NCI-H510A treated with DMSO at 0.1 percent for 48 hours (cell line): ENCODE data around the gene CNOT1.
A peak's percentile ranks its signal among the peaks of the same experiment; 100 is the strongest.
"Not testable (repeated sequence)": the region's sequence is repeated elsewhere in the genome, so short reads cannot be mapped to it uniquely, and the experiment has no call there.

Source experiments
- DNase-seq: peaks from one replicate; lab custom pipeline; 2025; lab: John Stamatoyannopoulos, UW

CNOT1 gene

DNA sequence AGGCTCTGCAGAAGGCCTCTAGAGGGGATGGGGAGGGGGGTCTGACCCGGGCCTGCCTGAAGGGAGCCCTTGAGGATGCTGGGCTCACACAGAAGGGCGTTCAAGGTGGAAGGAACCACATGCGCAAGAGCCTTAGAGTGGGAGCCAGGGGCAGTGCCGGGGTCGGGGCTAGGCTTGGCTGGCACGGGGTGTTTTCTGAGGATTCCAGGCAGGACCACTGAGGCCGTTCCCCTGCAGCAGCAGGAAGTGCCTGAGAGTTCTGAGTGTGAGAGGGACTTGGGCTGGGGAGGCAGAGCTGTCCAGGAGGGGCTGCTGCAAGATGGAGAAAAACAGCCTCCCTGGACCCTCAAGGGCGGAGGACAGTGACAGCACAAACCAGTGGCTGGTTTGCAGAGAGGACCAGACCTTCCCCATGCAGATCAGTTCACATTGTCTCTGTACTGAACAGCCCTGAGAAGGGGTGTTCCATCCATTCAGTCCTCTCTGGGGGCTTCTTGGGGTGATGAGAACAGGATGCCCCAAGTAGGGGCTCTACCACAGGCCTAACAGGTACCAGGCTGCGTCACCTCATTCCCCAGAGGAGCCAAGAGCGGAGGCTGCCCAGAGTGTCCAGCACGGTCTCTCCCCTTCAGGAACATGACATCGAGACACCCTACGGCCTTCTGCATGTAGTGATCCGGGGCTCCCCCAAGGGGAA, 126.3 kb downstream of the CNOT1 start:
- no peak for DNase-seq

DNA sequence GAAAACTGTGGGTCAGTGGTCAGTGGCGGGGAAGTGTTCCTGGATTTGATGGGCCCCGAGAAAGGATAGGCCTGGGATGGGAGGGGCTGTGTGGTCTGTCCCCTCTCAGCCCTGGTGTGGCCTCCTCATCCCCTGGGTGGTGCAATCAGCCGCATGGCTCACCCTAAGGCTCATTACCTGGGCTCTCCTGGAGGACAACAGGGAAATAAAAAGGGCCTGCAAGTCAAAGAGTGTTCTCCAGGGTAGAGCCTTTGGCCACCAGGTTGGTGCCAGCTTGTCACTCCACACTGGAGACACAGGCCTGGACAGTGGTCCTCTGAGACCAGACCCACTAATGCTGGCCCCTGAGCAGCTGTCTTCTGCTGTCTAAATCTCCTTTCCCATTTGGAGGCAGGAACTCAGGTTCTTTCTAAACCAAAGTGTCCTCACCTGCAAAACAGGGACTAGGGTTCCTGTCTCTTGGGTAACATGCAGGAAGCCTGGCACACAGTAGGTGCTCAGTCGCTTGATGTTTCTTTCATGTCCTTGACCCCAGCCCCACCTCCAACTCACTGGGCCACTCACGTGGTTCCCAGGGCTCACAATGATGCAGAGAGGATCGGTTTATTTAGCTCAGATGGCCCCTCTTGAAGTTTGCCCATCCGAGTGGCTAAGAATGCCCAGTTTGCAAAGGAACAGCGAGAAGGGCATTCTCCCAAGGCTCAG, 127.3 kb downstream of the CNOT1 start:
- no peak for DNase-seq

DNA sequence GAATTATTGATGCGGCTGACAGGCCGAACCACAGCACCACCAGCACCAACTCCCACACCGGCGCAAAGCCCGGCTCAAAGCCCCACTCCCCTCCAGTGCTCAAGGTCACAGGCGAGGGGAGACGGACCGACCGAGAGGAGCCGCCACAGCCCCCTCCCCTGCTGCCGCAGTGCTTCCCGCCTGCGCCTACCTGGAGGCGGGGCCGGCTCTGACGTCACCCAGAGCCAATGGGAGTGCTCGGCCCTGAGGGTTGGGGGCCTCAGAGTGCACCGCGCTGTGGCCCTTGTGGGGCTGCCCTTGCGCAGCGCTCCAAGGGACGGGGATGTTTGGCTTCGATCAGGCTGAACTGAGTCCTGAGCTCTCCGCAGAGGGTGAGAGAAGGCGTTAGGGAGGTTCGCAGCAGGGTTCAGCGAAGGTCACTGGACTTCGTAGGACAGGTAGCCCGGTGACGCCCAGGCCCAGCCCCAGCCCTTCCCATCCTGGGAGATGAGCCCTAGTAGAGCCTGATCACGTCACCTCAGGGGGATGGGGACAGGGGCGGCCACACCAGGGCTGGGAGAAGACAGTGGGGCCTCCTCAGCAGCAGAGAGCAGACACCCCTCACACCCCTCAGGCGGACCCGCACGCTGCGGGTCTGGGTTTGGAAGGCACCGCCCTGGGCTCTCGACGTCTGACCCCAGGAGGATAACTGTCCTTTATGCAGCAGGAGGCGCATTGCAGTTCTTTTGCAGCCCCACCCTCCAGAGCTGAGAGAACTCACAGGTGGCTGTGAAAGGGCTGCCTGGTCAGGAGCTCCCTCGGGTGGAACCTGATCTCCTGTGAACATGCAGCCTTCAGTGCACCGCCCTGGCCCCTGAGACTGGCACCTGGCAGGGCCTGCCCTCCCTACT, 128.1 kb downstream of the CNOT1 start:
- peak; percentile 56 for DNase-seq

DNA sequence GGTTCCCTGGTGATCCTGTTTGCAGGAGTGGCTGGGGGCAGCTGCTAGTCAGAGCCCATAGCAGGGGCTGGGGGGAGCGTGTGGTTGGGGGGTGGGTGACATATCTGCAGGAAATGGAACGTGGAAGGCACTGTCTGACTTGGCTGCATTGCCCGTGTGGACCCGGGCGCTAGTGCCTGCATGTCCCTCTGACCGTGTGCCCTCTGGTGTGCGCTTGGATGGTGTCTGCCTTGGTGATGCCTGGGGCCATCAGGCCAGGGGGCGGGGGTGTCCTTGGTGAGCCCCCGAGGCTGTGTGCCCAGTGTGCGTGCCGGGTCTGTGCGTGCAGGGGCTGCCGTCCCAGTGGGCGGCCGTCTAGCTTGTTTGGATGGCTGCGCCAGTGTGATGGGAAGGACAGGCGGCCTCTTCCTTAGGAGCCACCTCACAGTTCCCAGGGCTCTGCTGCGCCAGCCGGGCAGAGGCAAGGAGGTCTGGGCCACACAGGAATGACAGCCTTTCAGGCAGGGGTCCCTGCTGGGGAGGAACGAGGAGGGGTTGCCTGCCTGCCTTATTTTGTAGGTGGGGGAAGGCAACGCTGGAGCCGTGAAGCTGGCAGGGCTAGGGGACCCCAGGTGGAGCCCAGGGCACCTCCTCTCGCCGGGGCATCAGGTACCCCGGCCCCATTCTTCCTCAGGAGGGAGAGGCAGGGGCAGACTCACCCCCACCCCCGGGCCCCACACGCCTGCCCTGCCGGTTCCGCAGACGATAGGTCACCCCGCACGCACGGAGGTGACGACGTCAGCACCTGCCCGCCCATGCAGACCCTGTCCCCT, 129.0 kb downstream of the CNOT1 start:
- DNase-seq, result peak; percentile 56

DNA sequence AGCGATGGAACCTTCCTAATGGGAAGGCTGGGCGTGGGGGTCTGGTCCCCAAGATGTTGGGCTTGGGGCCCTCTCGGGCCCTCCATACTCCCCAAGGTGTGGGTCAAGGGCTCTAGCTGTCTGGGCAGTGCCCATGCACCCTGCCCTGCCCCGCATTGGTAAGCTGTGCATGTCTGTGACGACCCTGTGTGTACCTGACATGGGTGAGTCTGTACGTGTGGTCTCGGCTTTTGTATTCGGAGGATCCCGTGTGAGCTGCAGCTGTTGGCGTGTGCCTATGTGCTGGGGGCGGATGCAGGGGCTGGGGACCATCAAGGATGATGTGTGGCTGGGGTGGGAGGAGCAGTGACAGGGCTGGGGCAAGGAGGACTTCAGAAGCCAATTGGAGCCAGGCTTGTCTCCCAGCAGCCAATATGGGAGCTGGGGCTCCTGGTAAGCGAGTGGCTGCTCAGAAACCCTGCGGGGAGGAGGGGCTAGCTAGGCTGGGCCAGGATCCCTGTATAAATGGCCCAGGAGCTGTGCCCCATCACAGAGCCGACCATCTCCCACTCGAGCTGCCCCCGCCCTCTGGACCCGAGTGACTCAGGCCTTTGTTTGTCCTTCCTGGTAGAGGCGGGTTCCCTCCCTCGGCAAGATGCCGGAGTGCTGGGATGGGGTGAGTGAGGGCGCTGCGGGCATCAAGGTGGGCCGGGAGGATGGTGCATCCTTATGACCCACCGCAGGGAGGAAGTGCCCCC, 129.8 kb downstream of the CNOT1 start, which contains the start of gene NDRG4:
Gene NDRG4 (plus strand): TSS at position 529 of the 737 bp plus-strand sequence. CDS start 106 bp downstream, at position 635.
- peak; percentile 82 for DNase-seq

DNA sequence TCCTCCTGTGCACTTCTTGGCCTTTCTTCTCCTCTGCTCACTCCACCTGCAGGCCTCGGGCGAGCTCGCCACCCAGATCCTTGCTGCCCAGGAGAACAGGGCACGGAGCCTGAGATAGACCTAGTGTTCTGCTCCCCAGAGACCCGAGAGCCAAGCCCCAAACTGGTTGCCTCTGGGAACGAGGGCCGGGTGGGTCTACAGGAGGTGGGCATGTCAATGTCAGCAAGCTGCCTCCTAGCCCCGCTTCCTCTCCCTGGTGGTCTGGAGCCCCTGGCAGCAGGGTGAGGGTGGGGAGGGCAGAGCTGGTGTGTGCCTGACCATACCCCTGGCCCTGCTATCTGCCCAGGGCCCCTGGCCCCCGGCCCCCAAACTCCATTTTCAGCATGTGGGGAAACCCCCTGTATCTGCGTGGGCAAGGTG, 130.5 kb downstream of the CNOT1 start:
- DNase-seq, result no peak

DNA sequence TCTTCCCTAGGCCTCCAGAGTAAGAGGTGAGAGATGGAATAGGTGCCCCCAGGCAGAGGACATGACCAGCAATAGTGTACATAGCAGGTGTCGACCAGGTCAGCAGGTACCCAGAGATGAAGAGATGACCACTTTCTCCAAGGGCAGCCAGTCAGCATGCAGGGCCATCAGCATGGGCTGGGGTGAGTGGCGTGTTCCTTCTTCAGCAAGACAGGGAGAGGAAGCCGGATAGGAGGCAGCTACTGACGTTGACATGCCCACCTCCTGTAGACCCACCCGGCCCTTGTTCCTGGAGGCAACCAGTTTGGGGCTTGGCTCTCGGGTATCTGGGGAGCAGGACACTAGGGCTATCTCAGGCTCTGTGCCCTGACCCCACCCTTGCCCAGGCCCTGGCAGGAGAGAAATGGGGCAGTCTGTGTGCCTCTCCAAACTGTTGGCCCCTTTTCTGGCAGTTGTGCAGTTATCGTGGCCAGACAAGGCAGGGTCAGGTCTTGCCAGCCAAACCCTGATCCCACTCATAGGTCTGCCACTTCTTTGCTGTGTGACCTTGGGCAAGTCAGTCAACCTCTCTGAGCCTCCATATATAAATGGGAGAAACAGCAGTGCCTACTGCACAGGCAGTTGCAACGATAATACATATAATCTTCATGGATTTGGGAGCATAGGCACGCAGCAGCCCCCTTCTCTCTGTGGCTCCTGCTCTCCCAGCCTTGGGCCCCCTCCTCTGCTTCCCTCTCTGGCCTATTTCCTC, 131.1 kb downstream of the CNOT1 start:
- DNase-seq, result no peak

DNA sequence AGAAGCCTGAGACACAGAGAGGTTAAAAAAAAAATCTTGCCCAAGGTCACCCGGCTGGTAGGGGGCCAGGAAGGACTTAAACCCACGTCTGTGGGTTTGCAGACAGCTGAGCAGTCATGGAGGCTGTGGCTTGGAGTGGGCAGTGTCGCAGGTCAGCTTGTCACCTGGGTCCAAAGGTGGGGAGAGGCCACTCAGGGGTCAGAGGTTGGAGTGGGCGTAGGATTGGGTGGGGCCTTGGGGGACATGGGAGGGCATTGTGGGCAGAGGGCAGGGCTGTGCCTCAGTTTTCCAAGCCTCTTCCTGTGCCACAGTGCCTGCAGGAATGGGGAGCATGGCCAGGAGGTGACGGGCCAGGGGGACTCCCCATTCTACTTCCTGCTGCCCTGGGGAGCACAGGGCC, 131.7 kb downstream of the CNOT1 start:
- DNase-seq, result no peak

DNA sequence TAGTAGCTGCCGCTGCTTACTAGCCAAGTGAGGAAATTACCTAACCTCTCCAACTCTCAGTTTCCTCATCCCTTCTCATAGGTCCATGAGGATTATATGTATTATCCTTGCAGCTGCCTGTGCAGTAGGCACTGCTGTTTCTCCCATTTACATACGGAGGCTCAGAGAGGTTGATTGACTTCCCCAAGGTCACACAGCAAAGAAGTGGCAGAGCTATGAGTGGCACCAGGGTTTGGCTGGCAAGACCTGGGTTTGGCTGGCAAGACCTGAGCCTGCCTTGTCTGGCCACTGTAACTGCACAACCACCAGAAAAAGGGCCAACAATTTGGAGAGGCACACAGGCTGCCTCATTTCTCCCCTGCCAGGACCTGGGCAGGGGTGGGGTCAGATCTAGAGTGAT, 132.2 kb downstream of the CNOT1 start:
- DNase-seq, result no peak

DNA sequence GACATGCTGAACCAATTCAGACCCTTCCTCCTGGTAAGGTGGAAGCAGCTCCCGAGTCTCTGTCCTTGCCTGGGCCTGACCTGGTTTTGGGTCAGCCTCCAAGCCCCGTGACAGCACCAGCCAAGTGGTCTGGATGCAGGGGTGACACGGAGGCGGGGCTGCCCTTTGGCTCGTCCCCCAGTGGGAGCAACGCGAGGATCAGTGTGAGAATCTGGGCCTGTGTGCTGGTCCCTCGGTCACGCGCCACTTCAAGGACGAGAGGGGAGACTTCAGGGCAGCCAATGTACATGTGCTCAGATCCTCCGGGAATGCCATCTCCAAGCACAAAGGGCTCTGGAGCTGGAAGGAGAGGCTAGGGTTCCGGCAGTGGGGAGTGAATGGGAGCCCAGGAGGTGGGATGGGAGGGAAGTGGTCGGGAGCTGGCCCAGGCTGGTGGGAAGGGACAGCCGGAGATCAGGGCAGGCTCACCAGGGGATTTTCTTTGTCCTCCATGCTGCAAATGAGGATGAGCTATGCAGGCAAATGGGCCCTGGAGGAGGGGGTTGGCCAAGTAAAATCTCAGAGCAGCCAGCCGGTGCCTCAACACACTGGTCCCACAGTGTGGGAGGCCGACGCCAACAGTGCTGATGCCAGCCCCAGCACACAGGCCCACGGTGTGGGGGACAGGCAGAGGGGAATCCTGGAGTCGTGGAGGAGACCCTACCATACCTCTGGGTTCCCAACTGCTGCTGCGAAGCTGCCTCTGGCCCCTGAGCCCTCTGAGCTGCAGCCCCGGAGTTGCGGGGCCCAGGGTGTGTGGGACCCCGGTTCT, 133.9 kb downstream of the CNOT1 start:
- DNase-seq, result no peak

DNA sequence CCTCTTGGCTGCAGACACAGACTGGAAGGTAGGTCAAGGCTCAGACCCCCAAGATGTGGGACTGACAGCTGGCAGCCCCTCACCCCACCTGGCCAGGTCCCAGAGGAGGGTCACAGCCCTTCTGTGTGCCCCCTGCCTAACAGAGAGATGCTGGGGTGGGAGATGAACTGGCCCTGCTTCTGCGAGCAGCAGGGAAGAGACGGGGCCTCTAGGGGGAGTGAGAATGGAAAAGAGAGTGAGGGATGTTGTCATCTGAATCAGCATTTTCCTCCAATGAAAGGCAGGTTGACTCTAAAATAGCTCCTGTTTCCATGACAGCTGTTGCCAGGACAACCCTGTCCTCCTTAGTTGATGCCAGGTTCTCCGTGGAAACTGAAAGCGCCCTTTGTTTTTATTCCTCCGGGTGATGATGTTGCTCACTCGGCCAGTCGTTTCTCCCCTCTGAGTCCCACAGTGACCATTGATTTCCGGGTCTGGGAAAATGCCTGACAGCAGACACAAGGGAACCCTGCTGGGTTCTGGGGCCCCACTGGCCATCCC, 134.6 kb downstream of the CNOT1 start:
- peak; percentile 28 for DNase-seq

DNA sequence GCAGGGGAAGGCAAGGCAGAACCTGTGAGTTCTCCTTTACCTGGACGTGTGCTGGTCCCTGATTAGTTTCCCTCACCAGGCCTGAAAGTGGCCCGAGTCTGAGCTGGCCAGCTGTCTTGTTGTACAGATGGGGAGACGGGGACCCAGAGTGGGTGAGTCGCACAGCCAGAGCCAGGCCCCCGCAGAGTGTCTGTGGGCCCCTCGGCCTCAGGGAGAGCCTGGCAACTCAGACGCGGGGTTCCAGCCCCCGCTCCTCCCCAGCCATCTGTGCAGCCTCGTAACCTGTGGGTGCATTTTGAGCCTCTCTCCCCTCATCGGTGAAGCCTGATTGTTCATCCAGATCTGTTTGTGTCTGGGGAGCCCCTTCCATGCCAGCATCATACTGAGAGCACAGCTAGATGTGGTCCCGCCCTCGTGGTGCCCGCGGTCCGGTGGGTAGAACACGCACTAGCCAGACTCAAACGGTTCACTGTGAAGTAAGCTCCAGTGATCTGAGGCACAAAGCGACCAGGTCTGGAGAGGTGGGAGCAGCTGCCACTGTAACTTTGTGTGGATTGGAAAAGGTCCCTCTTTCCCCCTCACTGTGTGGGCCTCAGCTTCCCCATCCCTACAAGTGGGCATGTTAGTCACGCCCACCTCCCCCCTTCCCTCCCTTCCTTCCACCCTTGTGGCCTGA, 135.7 kb downstream of the CNOT1 start:
- DNase-seq, result no peak

DNA sequence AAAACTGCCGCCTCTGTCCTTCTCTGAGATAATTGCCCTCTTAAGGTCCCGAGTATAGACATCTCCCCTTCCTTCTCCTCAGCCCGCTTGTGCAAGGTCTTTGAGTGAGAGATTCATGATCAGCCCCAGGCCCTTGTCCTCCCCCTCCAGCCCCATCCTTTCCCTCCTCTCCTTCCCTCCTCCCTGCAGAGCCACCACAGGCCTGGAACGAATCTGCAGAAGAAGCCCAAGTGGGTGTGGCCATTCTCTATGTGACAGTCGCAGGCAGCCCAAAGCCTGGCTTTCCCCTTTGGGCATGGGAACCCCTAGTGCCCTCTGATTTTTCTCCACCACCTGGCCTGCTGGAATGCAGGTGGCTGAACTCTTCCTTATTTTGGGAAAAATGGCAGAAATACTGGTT, 136.9 kb downstream of the CNOT1 start:
- peak; percentile 13 for DNase-seq

DNA sequence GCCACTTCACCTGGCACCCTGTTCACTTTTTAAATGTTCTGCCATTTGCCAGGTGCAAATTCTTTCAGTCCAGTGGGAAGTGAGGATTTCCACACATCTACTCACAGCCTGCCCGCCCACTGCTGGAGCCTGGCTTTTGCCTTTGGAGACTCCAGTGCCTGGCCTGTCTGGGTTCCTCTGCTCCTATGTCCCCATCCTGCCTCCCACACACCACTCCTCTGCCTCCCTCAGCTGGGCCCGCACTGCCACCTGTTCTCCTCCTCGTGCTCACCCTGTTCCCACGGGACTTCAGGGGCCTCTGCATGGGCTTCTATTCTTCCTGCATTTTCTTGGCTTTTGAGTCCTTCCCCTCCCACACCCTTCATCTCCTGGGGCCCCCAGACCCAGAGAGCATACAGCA, 137.6 kb downstream of the CNOT1 start:
- DNase-seq, result no peak

DNA sequence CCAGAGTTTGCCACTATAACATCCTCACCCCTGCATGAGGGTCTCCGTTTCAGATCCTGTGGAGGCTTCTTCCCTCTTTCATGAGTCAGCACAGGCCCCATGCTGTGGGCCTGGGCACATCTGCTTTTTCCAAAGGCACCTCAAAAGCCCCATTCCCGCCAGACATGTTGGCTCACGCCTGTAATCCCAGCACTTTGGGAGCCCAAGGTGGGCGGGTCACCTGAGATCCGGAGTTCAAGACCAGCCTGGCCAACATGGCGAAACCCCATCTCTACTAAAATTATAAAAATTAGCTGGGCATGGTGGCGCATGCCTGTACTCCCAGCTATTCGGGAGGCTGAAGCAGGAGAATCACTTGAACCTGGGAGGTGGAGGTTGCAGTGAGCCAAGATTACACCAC, 139.1 kb downstream of the CNOT1 start:
- DNase-seq, result not testable (repeated sequence)

DNA sequence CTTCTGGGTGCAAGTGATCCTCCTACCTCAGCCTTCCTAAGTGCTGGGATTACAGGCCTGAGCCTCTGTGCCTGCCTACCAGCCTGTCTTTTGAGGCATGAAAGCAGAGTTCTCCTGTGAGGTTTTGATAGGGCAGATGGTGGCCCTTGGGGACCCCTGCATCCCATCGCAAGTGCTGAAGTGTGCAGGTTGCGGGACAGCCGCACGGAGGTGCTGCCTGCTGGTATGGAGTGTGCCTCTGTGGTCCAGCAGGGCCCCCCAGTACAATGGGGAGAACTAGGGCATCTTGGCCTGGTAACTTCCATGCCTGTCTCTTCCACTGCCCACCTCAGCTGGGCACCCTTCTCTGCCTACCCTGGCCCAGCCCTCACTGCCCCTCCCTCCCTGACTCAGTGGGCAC, 139.6 kb downstream of the CNOT1 start:
- no peak for DNase-seq

DNA sequence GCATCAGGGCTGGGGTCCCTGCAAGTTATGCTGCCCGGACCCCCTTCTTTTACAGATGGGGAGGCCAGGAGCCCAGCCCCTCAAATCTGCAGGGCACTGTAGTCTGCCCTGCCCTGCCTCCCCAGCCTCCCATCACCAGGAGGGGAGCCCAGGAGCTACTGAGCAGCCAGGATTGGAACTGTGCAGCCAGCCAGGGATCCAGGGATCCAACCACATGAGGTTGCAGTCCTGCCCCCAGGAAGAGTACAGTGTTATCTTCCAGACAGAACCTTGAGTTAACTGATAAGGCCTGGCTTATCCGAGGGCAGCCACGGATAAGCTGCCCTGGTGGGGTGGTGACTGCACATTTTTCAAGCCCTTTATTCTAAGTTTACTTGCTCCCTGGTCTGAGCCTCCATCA, 141.1 kb downstream of the CNOT1 start:
- DNase-seq, result no peak

DNA sequence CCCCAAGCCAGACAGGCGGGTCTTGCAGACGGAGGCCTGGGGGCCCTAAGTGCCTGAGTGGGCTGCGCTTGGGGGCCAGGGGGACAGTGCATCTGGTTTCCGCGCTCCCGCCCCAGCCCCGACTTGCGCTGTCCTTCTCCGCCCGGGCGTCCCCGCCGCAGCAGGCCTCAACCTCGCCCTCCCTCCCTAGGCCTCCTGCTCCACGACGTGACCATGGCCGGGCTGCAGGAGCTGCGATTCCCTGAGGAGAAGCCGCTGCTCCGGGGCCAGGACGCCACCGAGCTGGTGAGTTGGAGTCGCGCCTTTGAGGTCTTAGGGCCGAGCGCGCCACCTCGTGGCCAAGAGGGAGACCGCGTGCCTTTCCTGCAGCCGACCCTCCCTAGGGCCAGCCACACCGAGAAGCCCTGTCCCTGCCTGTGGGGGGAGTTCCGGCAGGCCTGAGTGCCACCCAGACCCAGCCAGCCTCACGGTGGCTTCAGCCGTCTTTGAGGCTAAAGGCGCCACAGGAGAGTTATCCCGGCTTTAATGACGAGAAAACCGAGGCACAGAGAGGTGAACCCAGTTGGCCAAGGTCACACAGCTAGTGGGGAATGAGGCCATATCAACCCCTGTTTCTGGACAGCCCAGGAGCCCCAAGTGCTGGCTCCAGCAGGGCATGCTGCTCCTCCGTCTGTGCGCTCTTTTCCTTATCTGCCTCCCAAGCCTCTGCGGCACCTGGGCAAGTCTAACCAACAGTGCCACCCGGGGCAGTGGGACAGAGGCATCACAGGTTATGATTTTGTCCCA, 141.9 kb downstream of the CNOT1 start:
- peak; percentile 71 for DNase-seq
